ENCODE data around the gene NHEJ1. TPM values are rescaled to one million over a fixed set of nuclear protein-coding genes. Genes with fewer than 3 reads are reported as not detected.

The NHEJ1 gene
- total RNA-seq, 1 donor from 2014 or later, result 13.1 TPM

DNA sequence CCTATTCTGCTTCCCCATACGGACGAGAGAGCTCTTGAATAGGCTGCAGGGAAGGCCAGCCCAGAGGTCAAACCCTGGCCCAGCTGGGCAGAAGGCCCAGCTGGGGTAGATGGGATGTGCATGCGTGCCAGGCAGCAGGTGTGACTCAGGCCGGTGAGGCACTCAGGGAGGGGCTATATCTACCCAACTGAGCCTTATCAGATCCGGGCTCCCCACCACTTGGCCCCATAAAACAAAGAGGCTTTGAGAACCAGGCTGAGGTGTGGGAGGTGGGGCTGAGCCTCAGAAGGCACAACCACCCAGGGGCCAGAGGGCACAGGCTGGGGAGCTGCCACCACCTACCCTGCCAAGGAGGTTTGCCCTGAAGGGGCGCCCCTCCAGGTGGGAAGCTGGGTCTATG is 111.3 kb downstream of the NHEJ1 start:
- TF ChIP-seq, protein P1, sequence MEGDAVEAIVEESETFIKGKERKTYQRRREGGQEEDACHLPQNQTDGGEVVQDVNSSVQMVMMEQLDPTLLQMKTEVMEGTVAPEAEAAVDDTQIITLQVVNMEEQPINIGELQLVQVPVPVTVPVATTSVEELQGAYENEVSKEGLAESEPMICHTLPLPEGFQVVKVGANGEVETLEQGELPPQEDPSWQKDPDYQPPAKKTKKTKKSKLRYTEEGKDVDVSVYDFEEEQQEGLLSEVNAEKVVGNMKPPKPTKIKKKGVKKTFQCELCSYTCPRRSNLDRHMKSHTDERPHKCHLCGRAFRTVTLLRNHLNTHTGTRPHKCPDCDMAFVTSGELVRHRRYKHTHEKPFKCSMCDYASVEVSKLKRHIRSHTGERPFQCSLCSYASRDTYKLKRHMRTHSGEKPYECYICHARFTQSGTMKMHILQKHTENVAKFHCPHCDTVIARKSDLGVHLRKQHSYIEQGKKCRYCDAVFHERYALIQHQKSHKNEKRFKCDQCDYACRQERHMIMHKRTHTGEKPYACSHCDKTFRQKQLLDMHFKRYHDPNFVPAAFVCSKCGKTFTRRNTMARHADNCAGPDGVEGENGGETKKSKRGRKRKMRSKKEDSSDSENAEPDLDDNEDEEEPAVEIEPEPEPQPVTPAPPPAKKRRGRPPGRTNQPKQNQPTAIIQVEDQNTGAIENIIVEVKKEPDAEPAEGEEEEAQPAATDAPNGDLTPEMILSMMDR (conservative IDR thresholded peaks at IDR 0.05; ENCODE audit: low read depth, low read length), result no peak
- no peak for DNase-seq (ENCODE audit: low read depth)
- H3K4me3 ChIP-seq (ENCODE audit: low read depth, low read length), result no peak overlapping the region

DNA sequence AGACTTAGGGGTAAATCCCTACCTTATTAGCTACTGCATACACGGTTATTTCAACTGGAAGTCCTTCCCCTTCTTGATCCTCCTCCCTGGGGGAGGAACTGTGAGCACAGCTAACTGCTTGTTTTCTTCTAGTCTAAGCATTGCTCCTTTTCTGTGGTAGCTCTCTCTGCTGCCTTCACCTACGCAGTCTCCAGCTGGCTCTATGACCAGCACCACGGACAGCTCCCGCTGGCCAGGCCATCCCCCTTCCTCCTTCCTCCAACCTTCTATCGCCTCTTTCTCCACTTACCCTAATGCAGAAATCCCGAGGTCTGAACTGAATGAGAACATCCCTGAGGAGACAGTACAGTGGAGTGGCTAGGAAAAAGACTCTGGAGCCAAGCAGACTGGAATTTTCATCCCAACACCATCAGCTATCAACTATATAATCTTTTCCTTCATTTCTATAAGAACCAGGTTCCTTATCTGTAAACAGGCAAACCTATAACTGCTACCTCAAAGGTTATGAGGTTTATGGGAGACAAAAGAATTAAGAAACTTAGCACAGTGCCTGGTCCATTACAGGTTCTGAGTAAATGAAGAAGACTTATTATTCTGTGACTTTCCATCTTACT is 114.6 kb downstream of the NHEJ1 start:
- TF ChIP-seq, protein P1 (conservative IDR thresholded peaks at IDR 0.05; ENCODE audit: low read depth, low read length), result no peak
- H3K4me3 ChIP-seq (ENCODE audit: low read depth, low read length), result no peak overlapping the region
- no peak for DNase-seq (ENCODE audit: low read depth)

DNA sequence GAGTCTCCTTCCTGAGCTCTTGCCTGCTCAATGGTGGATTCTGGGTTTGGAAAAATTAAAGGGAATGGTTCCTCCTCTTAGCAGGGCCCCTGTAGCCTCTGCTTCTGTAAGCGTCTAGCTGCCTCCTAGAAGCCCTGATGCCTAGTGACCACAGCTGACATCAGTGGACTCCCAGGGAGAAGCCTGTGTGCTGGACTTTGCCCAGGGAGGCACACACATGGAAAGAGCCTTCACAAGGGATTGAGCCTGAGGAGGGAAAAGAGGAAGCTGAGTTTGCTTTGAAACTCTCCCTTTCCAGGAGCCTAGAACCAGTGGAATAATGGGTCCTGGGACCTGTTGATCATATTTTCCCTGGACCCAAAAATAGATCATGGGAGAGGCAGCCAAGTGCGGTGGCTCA is 117.9 kb downstream of the NHEJ1 start:
- DNase-seq (ENCODE audit: low read depth), result no peak
- H3K4me3 ChIP-seq (ENCODE audit: low read depth, low read length), result no peak overlapping the region
- TF ChIP-seq, protein P1 (conservative IDR thresholded peaks at IDR 0.05; ENCODE audit: low read depth, low read length), result no peak

DNA sequence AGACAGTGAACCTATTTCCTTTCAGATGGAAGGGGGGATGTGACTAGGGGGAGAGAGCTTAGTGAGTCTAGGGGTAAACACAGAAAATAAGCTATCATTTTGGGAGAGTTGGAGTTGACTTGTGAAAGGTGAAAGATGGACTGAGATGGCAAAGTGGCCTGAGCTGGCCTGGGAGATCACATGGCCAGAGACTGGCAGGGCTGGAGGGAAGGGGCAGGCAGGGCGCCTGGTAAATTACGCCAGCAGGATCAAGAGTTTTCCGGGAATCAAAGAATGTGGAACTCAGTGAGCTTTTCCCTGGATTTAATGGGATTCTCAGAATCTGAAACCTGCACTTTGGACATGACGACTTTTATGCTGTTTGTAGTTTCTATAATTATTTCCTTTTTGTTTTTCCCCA is 118.5 kb downstream of the NHEJ1 start:
- DNase-seq (ENCODE audit: low read depth), result no peak
- H3K4me3 ChIP-seq (ENCODE audit: low read depth, low read length), result no peak overlapping the region
- TF ChIP-seq, protein P1 (conservative IDR thresholded peaks at IDR 0.05; ENCODE audit: low read depth, low read length), result no peak

DNA sequence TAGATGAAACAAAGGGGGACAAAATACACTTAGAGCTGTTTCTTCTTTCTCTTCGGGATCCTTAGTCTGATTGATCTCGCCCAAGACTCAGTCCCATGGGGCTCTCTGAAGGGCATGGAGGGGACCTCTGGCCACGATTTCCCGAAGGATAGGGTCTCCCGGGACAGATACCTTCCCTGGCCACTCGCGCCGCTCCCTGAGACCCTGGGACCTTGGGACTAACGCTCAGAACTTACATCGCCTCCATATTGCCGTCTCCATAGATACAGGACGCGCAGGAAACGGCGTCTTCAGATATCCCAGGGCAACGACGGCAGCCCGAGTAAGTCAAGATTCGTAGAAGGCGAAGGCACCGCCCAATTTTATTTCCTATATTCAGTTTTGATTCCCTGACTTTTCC is 119.4 kb downstream of the NHEJ1 start, which contains the start of gene CFAP65:
CFAP65 (minus strand) TSS at position 265 of the 400 bp plus-strand sequence. CDS start 2,468 bp downstream, outside the sequence.
- DNase-seq (ENCODE audit: low read depth), result no peak
- peak within 1 kb of the TSS; percentile 67 for H3K4me3 ChIP-seq (ENCODE audit: low read depth, low read length)
- TF ChIP-seq, protein P1 (conservative IDR thresholded peaks at IDR 0.05; ENCODE audit: low read depth, low read length), result no peak

DNA sequence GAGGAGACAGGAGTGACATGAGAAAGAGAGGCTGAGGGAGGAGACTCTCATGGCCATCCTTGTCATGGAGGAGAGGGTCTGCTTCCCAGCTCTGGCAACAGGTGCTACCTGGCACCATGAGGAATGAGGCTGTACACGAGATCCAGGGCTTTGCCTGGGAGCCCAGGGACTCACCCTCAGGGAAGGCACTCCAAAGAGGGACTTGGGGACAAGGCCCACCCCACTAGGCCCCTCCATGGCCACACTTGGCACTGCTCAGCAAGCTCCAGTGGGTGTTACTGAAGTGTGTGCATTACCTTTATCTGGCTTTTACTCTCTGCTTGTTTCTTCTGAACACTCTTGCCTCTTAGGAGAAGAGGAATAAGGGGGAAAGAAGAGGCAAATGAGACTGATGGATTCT is 122.0 kb downstream of the NHEJ1 start:
- no peak for DNase-seq (ENCODE audit: low read depth)
- TF ChIP-seq, protein P1 (conservative IDR thresholded peaks at IDR 0.05; ENCODE audit: low read depth, low read length), result no peak
- no peak overlapping the region for H3K4me3 ChIP-seq (ENCODE audit: low read depth, low read length)

All from epithelial cell of proximal tubule (primary cell).